GM19372 (cell line): ENCODE results near the gene MYL11.
"Not testable (repeated sequence)": the region's sequence is repeated elsewhere in the genome, so short reads cannot be mapped to it uniquely, and the experiment has no call there.

ENCODE experiments used
- ATAC-seq: cut with Tn5 transposase; IDR thresholded peaks from one replicate; pipeline ENCODE4 v1.9.1; 2021; ENCODE audit warnings: mild to moderate bottlenecking, low read depth, moderate library complexity; ENCODE audit not compliant: unreplicated experiment

The MYL11 gene

GRCh38 chr16:30395155-30395991, 20.8 kb downstream of the MYL11 start, which contains the start of gene ZNF48:
TSS of gene ZNF48 (plus strand) at chr16:30395420. CDS start at chr16:30395795, 375 bp downstream.
- no peak for ATAC-seq

DNA sequence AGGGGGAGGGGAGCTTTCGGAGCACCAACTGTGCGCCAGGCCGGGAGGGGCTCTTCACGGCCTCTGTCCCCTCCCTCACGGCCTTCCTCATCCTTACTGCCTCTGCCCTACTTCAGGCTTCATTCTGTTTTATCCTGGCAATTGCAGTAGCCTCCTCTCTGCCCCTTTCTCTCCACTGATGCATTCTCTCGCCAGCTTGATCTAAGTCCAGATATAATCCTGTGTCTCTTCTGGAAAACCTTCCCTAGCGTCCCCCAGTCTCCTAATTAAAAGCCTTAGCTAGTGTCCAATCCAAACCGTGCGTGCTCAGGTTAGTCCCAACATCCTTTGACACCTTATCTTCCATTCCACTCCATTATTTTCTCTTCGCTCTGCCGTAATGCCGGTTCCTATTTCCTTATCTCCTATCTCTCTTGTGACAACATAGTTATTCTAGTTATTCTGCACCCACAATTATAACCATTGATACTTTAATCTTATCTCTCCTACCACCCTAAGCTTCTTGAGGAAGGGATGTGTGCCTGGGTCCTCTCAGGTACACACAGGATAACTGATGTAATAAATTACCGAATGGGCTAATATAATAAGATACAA, 21.5 kb downstream of the MYL11 start:
- ATAC-seq = no peak

DNA sequence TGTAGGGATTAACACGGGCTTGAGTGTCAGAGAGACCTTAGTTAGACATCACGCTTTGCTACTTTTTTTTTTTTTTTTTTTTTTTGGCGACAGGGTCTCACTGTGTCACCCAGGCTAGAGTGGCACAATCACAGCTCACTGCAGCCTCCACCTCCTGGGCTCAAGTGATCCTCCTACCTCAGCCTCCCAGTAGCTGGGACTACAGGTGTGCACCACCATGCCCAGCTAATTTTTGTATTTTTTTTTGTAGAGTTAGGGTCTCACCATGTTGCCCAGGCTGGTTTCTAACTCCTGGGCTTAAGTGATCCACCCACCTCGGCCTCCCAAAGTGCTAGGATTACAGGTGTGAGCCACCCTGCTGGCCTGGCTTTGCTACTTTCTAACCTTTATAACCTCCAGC, 22.0 kb downstream of the MYL11 start:
- not testable (repeated sequence) for ATAC-seq

DNA sequence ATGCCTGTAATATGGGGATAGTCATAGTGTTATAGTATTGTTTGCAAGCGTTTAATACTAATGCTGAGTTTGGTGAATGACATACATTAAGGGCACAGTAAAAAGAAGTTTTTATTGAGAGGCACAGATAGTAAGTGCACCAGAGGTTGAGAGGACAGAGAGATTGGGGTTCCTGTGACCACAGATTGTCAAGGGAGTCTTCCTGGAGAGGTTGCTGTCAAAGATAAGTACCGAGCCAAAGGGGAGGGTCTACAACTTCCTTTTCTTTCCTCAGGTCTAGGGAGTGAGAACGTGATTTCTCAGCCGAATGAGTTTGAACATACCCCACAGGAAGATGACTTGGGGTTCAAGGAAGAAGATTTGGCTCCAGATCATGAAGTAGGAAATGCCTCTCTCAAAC, 22.5 kb downstream of the MYL11 start:
- no peak for ATAC-seq

GRCh38 chr16:30397776-30398660, 23.4 kb downstream of the MYL11 start:
- no peak for ATAC-seq

GRCh38 chr16:30398661-30399434, 24.2 kb downstream of the MYL11 start:
- no peak for ATAC-seq

- no peak for ATAC-seq
Observed at GRCh38 chr16:30399435-30400186, 25.0 kb downstream of the MYL11 start.

- ATAC-seq = no peak
Observed at GRCh38 chr16:30401768-30402425, 27.3 kb downstream of the MYL11 start.

DNA sequence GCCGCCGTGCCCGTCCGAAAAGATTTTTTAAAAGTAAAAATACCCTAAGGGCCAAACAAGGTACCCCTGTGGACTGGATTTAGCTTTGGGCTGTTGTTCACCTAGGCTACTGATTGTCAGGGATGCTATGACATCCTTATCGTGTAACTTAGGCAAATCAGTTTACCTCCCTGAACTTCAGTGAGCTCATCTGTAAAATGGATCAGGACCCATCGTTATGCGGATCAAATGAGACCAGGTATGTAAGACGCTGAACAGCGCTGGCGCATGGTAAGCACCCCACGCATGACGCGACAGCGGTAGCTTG, 32.1 kb downstream of the MYL11 start:
- ATAC-seq = peak; percentile 22

DNA sequence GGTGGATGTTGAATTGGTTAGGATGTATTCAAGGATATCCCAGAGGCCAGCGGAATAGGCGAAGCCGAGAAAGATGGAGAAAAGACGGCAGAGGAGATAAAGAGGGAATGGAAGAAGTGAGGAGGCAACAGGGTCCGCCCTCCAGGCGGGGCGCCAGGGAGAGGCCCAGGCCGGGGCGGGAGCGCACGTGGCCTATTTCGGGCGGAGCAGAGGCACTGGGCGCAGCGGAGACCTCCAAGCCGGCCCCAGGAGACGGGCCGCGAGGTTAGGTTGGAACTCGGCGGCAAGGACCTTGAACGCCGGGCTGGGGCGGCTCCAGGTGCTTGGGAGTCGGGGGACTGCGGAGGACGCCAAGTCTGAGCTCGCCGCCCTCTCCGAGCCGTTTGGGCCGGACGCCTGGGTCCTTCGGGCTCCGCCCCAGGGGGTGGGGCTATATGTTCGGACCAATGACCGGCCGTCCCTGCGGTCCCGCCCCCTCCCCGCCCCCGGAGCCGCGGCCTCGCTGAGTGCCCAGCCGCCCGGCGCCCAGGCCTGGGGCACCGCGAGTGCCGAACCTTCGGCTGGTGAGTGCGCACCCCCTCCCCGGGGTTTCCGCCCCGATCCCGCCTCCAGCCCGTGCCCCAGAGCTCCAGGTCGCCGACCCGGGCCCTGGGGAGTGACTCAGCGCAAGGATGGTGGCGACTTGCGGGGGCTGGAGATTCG, 32.7 kb downstream of the MYL11 start, which contains the start of gene ZNF771:
Gene ZNF771, plus strand, starts transcription at position 505 of the 702 bp plus-strand sequence. CDS start 448 bp downstream, outside the sequence.
- ATAC-seq = peak; percentile 76

DNA sequence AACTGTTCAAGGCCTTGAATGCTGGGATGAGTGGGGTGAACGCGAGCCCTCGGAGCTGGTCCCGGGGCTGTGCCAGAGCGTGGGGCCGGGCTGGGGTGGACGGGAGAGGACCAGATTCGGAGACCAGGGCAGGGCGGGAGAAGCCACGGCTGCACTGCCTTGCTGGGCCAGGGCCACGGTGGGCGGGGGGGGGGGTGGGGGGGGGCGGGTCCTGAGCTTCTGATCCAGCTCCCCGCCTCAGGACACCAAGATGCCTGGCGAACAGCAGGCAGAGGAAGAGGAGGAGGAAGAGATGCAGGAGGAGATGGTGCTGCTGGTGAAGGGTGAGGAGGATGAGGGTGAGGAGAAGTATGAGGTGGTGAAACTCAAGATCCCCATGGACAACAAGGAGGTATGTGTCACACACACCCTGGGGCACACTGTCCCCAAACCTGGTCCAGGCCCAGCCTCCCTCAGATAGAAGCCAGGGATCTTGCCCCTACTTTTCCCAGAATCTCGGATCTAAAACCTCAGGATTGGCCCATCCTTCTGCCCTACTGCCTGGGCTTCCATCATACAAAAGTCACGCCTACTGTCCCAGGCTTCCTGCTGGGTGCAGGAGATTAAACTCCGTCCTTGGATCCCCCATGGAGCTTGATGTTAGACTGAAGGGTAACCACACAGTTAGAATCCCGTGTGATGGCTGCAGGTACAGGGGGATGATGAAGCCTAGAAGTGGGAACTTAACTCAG, 33.4 kb downstream of the MYL11 start:
- ATAC-seq = no peak

GRCh38 chr16:30409125-30410060, 34.8 kb downstream of the MYL11 start:
- no peak for ATAC-seq

- ATAC-seq = no peak
Observed at GRCh38 chr16:30413112-30413806, 38.7 kb downstream of the MYL11 start.

DNA sequence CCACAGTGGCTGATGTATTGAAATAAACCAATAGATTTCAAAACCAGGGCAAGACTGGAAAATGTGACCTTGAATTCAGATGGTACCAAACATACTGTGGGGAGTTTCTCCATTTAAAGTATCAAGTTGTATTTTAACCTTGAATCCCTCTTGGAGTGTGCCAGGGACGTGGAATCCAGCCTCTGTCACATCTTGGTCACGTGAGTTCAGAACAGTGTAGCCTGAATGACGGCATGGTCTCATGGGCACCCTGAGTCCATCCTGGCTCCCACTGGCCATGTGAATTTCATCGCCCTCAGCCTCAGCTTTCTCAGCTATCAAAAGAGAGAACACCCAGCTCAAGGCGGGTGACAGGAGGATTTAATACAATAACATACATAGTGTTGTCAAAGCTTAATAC, 39.6 kb downstream of the MYL11 start:
- no peak for ATAC-seq

- ATAC-seq = no peak
Observed at GRCh38 chr16:30416047-30416603, 41.5 kb downstream of the MYL11 start.
